NCI-H446 treated with DMSO at 0.1 percent for 48 hours (cell line): ENCODE data around the gene GGT6.
A peak's percentile ranks its signal among the peaks of the same experiment; 100 is the strongest.

Experiments
- DNase-seq: peaks from one replicate; lab custom pipeline; 2025; lab: John Stamatoyannopoulos, UW

The GGT6 gene

GRCh38 chr17:4573669-4574068 is 13.3 kb upstream of the GGT6 start:
- no peak for DNase-seq

- DNase-seq = no peak
These were observed 12.7 kb upstream of the GGT6 start for GRCh38 chr17:4573115-4573514.

- DNase-seq = no peak
These were observed 11.8 kb upstream of the GGT6 start for GRCh38 chr17:4572131-4572530.

- DNase-seq = no peak
These were observed 9.2 kb upstream of the GGT6 start for GRCh38 chr17:4569591-4569990.

GRCh38 chr17:4566785-4567184 is 6.4 kb upstream of the GGT6 start:
- no peak for DNase-seq

- peak; percentile 63 for DNase-seq
These were observed 5.1 kb upstream of the GGT6 start for GRCh38 chr17:4565209-4566141.

GRCh38 chr17:4562015-4562969 is 1.9 kb upstream of the GGT6 start:
- DNase-seq = no peak

GRCh38 chr17:4560837-4561256 is 470 bp upstream of the GGT6 start:
- DNase-seq = no peak

- no peak for DNase-seq
These were observed 411 bp downstream of the GGT6 start for GRCh38 chr17:4559966-4560365.

GRCh38 chr17:4559139-4559791 is 1.1 kb downstream of the GGT6 start:
- DNase-seq = no peak

GRCh38 chr17:4558347-4558971 is 1.9 kb downstream of the GGT6 start:
- DNase-seq = no peak

- no peak for DNase-seq
These were observed 2.6 kb downstream of the GGT6 start for GRCh38 chr17:4557626-4558346.

GRCh38 chr17:4556996-4557395 is 3.4 kb downstream of the GGT6 start:
- no peak for DNase-seq

- no peak for DNase-seq
These were observed 4.3 kb downstream of the GGT6 start for GRCh38 chr17:4555873-4556759.

- peak; percentile 84 for DNase-seq
These were observed 5.2 kb downstream of the GGT6 start, which contains the start of gene MYBBP1A for GRCh38 chr17:4554997-4555799. Gene MYBBP1A, minus strand, starts transcription at chr17:4555384. Its CDS starts 60 bp downstream, at chr17:4555324.

- DNase-seq = no peak
These were observed 5.9 kb downstream of the GGT6 start for GRCh38 chr17:4554441-4554996.

GRCh38 chr17:4553669-4554068 is 6.7 kb downstream of the GGT6 start:
- no peak for DNase-seq

GRCh38 chr17:4551796-4552525 is 8.4 kb downstream of the GGT6 start:
- DNase-seq = no peak
